Left ventricle myocardium superior (tissue), 1 donor: Measurements from ENCODE around the gene CPLANE1. TPM values are rescaled to one million over a fixed set of nuclear protein-coding genes. Genes with fewer than 3 reads are reported as not detected.
"Not testable (repeated sequence)": the region's sequence is repeated elsewhere in the genome, so short reads cannot be mapped to it uniquely, and the experiment has no call there.

Experiments
- ATAC-seq: fragments of 200-7000 bp; cut with Tn5 transposase; one replicate; pipeline ENCODE4 v1.9.1; 2020; ENCODE audit warnings: mild to moderate bottlenecking, moderate library complexity
- DNase-seq: peaks from one replicate; pipeline ENCODE4 v3.0.0-alpha.2; 2020
- intact Hi-C: fragments of 100-400 bp; cut with micrococcal nuclease; formaldehyde crosslinking; loops from one replicate; pipeline ENCODE4 v1.11.0; 2022
- total RNA-seq: library from RNA; stranded (reverse); fragmentation: NEBNext Ultra II Directional; extraction: Animal tissue kit (Norgen Biotek cat#: 25700); gene quantifications from one replicate; pipeline ENCODE4 v1.2.1, GENCODE V29; 2021
- donor health status: DM: no; HTN: yes; CAD: no; lungs with severe emphysema.

The CPLANE1 gene
- total RNA-seq, 1 donor from 2014 or later = 10.3 TPM

GRCh38 chr5:37086026-37086425 is 163.2 kb downstream of the CPLANE1 start:
- DNase-seq, ATAC-seq, intact Hi-C loops: not testable (repeated sequence)

- DNase-seq, ATAC-seq, intact Hi-C loops: not testable (repeated sequence)
Observed at GRCh38 chr5:37082977-37083376, 166.2 kb downstream of the CPLANE1 start.

- no peak for DNase-seq
- intact Hi-C loops = no loop called here
- no peak for ATAC-seq
Observed at GRCh38 chr5:37080697-37081096, 168.5 kb downstream of the CPLANE1 start.

- no peak for ATAC-seq
- intact Hi-C loops = no loop called here
- DNase-seq = no peak
Observed at GRCh38 chr5:37077146-37077545, 172.0 kb downstream of the CPLANE1 start.

GRCh38 chr5:37075399-37075950 is 173.7 kb downstream of the CPLANE1 start:
- intact Hi-C loops = no loop called here

GRCh38 chr5:37071901-37072581 is 177.1 kb downstream of the CPLANE1 start:
- no peak for ATAC-seq
- no peak for DNase-seq
- intact Hi-C loops = no loop called here

More at GRCh38 chr5:37075399-37075950, 173.7 kb downstream of the CPLANE1 start:
- DNase-seq = no peak
- no peak for ATAC-seq

GRCh38 chr5:37071487-37071886 is 177.7 kb downstream of the CPLANE1 start:
- intact Hi-C loops = no loop called here
- no peak for DNase-seq
- no peak for ATAC-seq

GRCh38 chr5:37064442-37064841 is 184.7 kb downstream of the CPLANE1 start:
- DNase-seq (no peak), ATAC-seq (no peak)
- intact Hi-C loops = no loop called here

GRCh38 chr5:37063739-37064138 is 185.4 kb downstream of the CPLANE1 start:
- no peak for ATAC-seq
- intact Hi-C loops = no loop called here

GRCh38 chr5:37060030-37060429 is 189.1 kb downstream of the CPLANE1 start:
- ATAC-seq (no peak), DNase-seq (no peak)
- intact Hi-C loops = no loop called here

More at GRCh38 chr5:37063739-37064138, 185.4 kb downstream of the CPLANE1 start:
- no peak for DNase-seq

- intact Hi-C loops = no loop called here
- DNase-seq = no peak
- no peak for ATAC-seq
Observed at GRCh38 chr5:37056762-37057161, 192.4 kb downstream of the CPLANE1 start.

Other genes with a start within 250 kb of the CPLANE1 start
- 11.1 TPM for gene NUP155, start 121.7 kb upstream of the CPLANE1 start, total RNA-seq
- 21.5 TPM for gene WDR70, start 129.9 kb upstream of the CPLANE1 start, total RNA-seq